ENCODE data around the gene SEPTIN5.

Gene SEPTIN5

GRCh38 chr22:19705181-19705934 is 8.9 kb upstream of the SEPTIN5 start:
- no peak for DNase-seq (ENCODE audit: low read depth in 2 of 2)

DNA sequence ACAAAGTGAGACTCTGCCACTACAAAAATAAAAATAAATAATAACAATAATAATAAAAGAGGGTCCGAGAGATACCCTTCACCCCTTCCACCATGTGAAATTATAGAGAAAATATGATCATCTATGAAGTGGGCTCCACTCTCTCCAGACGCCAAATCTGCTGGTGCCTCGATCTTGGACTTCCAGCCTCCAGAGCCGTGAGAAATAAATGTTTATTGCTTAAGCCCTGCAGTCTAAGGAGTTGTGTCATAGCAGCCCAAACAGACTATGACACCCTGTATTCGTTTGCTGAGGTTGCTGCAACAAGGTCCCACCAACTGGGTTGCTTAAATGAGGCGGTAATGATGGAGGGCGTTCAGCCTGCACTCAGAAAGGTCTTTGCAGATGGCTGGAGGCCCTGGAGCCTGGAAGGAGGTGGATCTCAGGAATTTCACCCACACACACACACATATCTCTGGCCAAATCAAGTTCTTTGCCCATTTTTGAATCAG is 7.6 kb upstream of the SEPTIN5 start:
- no peak for DNase-seq (ENCODE audit: low read depth in 2 of 2)

DNA sequence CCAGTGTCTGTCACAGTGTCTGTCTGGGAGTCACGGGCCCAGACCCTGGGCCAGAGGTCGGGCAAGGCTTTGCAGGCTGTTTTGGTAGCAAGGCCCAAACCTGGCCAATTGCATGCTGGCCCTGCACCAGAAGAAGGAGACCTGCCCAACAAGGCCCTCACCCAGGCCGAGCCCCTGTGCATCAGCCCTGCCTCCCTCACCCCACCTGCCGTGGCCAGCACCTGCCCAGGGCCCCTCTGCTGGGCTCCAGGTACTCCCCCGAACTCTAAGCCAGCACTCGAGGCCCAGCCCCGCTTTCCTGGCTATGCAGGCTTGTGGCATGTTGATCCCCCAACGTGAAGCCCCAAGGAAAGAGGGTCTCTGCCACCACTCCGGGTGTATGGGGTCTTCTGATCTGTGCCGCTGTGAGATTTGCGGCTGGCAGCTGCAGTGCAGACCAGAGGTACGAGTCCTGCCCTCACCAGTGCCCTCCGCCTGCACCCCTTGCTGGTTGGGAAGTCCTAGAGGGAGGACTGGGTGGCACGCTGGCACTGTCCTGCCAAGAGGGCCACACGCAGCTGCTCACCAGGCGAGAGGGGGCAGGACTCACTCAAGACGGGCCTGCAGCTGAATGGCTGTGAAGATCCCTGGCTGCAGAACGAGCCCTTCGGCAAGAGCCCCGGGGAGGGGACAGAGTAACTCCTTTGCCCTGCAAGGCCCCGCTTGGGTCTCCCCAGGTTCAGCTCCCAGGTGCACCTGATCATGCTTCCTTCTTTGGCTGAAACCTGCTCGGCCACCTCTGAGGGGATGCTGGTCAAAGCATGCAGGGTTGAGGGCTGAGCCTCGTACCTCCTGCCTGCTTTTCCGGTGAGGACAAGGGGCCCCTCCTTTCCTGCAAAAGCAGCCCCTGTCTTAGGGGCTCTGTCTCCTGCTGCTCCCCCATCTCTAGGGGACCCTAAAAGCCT is 6.7 kb upstream of the SEPTIN5 start:
- no peak for DNase-seq (ENCODE audit: low read depth in 2 of 2)

GRCh38 chr22:19708321-19709011 is 5.8 kb upstream of the SEPTIN5 start:
- DNase-seq (ENCODE audit: low read depth in 2 of 2) = no peak

DNA sequence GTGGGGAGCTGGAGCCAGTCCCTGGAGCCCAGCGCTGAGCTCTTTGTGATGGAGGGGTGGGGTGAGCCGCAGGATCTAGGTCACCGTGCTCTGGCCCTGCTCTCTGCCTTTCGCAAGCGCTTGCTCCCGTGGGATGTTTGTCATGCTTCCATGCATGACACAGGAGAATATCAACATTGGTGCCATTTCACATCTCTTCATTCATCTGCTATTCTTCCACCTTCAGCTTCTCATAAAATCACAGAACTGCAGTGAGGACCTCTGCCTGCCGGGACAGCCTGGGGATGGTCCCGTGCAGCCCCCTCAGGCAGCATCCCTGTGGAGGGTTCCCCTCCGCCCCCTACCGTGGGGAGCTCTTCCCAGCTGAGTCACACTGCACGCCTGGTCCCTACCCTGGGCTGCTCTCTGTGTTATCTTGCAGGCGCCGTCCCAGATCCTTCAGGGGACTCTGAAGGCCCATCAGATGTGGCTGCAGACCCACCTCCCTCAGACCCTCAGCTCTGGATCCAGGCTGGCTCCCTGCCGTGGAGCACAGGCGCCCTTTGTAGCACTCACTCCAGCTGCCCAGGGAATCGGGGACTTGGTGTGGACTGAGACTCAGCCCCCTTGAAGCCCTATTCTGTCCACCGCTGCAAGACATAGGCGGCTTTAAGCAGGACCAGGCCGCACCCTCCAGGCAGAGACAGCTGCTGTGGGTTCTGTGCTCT is 5.1 kb upstream of the SEPTIN5 start:
- DNase-seq (ENCODE audit: low read depth in 2 of 2) = no peak

- DNase-seq (ENCODE audit: low read depth in 2 of 2) = no peak
These were observed 4.1 kb upstream of the SEPTIN5 start for GRCh38 chr22:19710020-19710768.

GRCh38 chr22:19710769-19711106 is 3.6 kb upstream of the SEPTIN5 start:
- DNase-seq (ENCODE audit: low read depth in 2 of 2) = no peak

DNA sequence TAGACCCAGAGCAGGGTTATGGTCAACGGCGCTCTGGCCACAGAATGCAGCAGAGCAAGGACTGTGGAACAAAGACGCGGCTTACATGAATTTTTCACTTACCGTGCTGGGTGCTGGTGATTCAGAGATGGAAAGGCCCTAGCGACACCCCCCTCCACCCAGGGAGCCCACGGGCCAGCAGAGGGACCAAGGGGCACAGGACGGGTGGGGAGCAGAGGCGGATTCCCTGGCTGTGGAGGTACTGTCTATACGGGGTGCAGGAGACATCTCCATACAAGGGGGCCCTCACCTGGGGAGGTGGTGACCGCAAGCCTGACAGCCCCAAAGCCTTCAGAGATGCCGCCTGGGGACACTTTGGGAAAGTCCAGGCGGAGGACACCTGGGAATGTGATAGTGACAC is 1.1 kb upstream of the SEPTIN5 start:
- no peak for DNase-seq (ENCODE audit: low read depth in 2 of 2)

GRCh38 chr22:19713650-19714311 is 522 bp upstream of the SEPTIN5 start:
- no peak for DNase-seq (ENCODE audit: low read depth in 2 of 2)

DNA sequence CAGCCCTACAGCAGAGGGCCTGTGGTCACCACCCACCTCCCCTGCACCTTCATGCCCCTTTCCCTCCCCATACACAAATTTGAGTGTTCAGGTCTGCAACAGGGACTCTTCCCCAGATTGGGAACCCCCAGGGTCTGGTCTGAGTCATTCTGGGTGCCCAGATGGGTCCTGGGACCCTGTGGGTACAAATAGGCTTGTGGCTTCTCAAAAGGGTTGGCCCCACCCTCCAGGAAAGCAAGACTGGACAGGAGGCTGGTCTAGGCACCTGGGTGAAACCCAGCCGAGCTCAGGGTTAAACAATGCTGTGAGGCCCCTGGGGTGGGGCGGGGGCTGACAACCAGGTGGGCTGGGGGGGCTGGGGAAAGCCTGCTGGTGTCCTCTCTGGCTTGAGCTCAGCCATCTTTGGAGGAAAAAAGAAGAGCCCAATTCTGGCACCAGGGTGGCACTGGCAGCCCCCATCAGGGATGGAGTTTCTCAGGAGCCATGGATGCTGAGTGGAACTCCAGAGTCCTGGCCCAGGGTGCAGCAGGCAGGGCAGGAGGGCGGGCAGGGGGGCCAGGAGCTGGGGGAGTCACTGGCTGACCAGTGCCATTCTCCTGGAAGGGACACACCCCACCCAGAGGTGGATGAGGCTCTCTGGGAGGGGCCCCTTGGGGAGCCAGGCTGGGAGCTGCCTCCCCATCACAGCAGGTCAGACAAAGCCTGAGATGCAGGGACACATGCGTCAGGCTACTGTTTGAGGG is 1.1 kb downstream of the SEPTIN5 start:
- no peak for DNase-seq (ENCODE audit: low read depth in 2 of 2)

DNA sequence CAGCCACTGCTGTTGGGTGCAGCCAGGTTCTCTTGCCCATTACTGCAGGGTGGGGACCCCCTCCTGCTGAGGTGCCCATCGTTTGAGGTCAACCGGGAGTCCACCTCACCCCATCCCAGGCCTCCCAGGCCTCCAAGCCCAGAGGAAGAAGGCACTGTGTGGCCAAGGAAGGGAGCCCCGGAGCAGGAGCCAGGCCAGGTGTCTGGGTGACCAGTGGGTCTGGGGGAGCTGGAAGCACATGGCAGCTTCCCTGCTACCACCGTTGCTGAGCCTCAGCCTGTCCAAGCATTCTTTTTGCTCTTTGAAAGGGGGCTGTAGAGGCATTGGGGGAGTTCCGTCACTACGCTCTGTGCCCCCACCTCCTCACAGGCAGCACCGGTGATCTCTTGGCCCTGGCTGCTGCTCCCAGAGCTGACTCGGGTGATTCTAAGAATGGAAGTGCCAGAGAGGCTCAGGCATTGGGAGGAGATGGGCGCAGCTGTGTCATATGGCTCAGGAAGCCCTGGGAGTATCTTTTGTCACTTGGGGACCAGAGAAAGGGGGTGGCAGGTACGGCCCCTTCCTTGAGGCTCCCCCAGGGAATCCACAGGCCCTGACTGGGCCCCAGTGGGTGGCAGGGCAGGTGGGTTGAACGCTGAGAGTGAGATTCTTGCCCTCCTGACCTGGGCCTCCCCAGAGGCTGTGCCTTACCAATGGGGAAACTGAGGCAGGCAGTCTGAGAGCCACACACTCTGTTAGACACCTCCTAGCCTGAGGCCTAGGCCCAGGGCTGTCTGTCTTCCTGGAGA is 1.9 kb downstream of the SEPTIN5 start:
- no peak for DNase-seq (ENCODE audit: low read depth in 2 of 2)

DNA sequence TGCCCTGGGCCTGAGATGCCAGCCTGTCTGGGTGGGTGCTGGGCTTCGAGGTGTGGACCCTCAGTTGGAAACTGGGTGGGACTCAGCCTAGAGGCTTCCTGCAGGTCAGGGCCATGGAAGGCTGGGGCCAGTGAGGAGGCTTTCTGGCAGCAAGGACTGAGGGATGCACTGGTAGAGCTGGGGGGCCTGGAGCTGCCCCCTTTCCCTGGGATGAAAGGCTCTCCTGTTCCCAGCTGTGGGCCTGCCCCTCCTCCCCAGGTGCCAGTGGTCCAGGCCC is 2.5 kb downstream of the SEPTIN5 start:
- DNase-seq (ENCODE audit: low read depth in 2 of 2) = no peak

GRCh38 chr22:19717181-19717580 is 2.9 kb downstream of the SEPTIN5 start:
- no peak for DNase-seq (ENCODE audit: low read depth in 2 of 2)

- DNase-seq (ENCODE audit: low read depth in 2 of 2) = peak; percentile 67 to 74
These were observed 3.6 kb downstream of the SEPTIN5 start for GRCh38 chr22:19717691-19718455.

DNA sequence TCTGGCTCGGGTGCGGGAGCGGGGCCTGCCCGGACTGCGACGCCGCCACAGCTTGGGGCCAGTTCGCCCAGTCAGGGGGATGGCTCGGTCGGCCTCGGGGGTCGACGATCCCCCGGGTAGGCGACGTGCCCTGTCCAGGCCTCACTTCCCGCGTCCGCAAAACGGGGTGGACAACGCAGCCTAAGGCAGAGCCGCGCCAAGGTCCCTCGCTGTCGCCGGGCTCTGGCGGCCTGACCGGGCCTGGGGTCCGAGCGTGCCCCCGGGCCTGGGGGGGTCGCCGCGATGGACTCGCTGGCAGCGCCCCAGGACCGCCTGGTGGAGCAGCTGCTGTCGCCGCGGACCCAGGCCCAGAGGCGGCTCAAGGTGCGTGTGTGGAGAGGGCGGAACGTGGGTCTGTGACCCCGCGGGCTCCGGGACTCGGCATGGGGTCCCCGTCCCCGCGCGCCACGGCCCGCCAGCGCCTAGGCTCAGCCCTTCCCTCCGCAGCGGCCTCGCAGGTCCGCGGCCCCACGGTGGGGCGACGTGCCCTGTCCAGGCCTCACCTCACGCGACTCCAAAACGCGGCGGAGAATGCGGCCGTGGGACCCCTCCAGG is 4.2 kb downstream of the SEPTIN5 start:
- DNase-seq (ENCODE audit: low read depth in 2 of 2) = no peak

GRCh38 chr22:19719050-19719482 is 4.8 kb downstream of the SEPTIN5 start:
- no peak for DNase-seq (ENCODE audit: low read depth in 2 of 2)

DNA sequence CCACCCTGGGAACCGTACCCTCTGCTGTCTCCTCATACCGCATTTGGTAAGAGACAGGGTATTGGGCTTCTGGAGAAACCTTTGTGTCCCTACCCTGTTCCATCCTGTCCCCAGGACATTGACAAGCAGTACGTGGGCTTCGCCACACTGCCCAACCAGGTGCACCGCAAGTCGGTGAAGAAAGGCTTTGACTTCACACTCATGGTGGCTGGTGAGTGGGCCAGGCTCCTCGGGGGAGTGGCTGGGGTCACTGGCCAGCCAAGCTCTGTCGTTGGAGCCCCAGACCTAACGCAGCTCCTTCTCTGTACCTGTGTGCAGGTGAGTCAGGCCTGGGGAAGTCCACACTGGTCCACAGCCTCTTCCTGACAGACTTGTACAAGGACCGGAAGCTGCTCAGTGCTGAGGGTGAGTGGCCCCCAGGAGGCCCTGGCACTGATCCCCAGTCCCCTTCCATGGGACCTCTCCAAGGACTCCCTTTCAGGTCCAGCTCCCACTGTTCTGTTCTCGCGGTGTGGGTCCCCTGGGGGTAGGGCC is 5.3 kb downstream of the SEPTIN5 start:
- no peak for DNase-seq (ENCODE audit: low read depth in 2 of 2)

Data from stimulated activated CD4-positive, alpha-beta T cell treated with anti-CD3 and anti-CD28 coated beads, Interleukin-4, amount 100 ng/mL, for 48 hours (primary cell).